ENCODE measurements around the gene GALNT10. TPM values are rescaled to one million over a fixed set of nuclear protein-coding genes. Genes with fewer than 3 reads are reported as not detected.

Gene GALNT10
- total and polyA plus RNA-seq, 10 of the 15 experiments (the other 5 are each of a cell fraction or from before 2014, with no cell fraction given), result 3.9 to 35.4 (median 15.5) TPM

DNA sequence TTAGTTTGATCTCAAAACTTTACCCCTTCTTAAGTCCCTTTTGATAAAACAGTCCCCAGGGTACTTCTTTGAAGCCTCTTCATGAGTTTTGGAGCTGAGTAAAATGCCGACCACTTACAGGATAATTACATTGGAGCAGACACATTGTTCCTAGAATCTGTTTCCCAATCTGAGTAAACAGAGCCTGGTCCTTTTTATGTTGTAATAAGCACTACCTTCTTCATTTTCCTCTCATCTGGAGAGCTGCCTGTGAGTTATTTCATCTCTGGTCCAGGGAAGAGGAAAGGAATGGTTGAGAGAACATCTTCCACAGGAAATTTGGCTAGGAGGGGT is 26.3 kb upstream of the GALNT10 start (continued):
- TF ChIP-seq ASH2L (IDR thresholded peaks at IDR 0.05; ENCODE audit: borderline replicate concordance, low read depth), result no peak

GRCh38 chr5:154165886-154166285 is 24.6 kb upstream of the GALNT10 start:
- WGBS (ENCODE audit: insufficient coverage, insufficient replicate concordance, low lambda C conversion rate, missing lambda C conversion rate), result 85% methylated on average over 10 of the region's 10 CpGs
- Histone ChIP-seq H3K9ac (ENCODE audit: control insufficient read depth, insufficient read depth, low read length) (no peak overlapping the region), H3K27ac (ENCODE audit: control insufficient read depth, insufficient read depth) (no peak overlapping the region), H3K36me3 (ENCODE audit: control insufficient read depth in 2 of 2, insufficient read depth in 2 of 2, low read length in 1 of 2) (no peaks in the 10 kb centered on the region), H3K27me3 (replicated peaks in 1 of 2; ENCODE audit: control insufficient read depth in 2 of 2, insufficient read depth in 2 of 2, low read length in 1 of 2) (peaks cover 3 to 4% of the 10 kb centered on the region in 2 experiments; a peak in 2 of 4 replicates), H4K20me1 (ENCODE audit: control insufficient read depth, insufficient read depth) (no peaks in the 10 kb centered on the region), H3K4me3 (no peak overlapping the region), H3K9me3 (replicated peaks; ENCODE audit: control insufficient read depth, insufficient read depth, low read length) (no peaks in the 10 kb centered on the region), H2AFZ (ENCODE audit: control insufficient read depth, low read depth, low read length) (no peak overlapping the region), H3K79me2 (ENCODE audit: control insufficient read depth, insufficient read depth, low read length) (no peaks in the 10 kb centered on the region), H3K4me1 (ENCODE audit: control insufficient read depth, insufficient read depth, low read length) (no peaks in the 10 kb centered on the region), H3K4me2 (ENCODE audit: control insufficient read depth, insufficient read depth) (no peak overlapping the region)
- SMC1A ChIA-PET (ENCODE audit: uncharacterized antibody, unreplicated experiment), result no interaction called here
- POLR2A ChIA-PET, result no interaction called here
- DNase-seq (ENCODE audit: low read depth, low spot score) (no peak), FAIRE-seq (no peak), ATAC-seq (no peak)
- TF ChIP-seq BMI1 (IDR thresholded peaks at IDR 0.05; ENCODE audit: borderline replicate concordance) (no peak), KDM1A (IDR thresholded peaks at IDR 0.05; ENCODE audit: borderline replicate concordance) (no peak), BCL11A (IDR thresholded peaks at IDR 0.05; ENCODE audit: low read depth, low read length) (no peak), KLF5 (IDR thresholded peaks at IDR 0.05; ENCODE audit: partially characterized antibody) (no peak), FOXK2 (IDR thresholded peaks at IDR 0.05) (no peak), RB1 (IDR thresholded peaks at IDR 0.05; ENCODE audit: borderline replicate concordance) (no peak), IKZF1 (conservative IDR thresholded peaks at IDR 0.05) (no peak), NBN (IDR thresholded peaks at IDR 0.05) (no peak), ZNF384 (IDR thresholded peaks at IDR 0.05; ENCODE audit: borderline replicate concordance, low read depth, low read length) (no peak), NR2C2 (IDR thresholded peaks at IDR 0.05; ENCODE audit: borderline replicate concordance, control insufficient read depth, insufficient read length, low read depth) (no peak), MTA3 (IDR thresholded peaks at IDR 0.05; ENCODE audit: borderline replicate concordance, low read length) (no peak), RAD21 (IDR thresholded peaks at IDR 0.05; ENCODE audit: insufficient read depth, low read depth, low read length) (no peak), YY1 (IDR thresholded peaks at IDR 0.05; ENCODE audit: low read depth, low read length) (no peak)
- TF ChIP-seq, protein P1, sequence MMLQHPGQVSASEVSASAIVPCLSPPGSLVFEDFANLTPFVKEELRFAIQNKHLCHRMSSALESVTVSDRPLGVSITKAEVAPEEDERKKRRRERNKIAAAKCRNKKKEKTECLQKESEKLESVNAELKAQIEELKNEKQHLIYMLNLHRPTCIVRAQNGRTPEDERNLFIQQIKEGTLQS (IDR thresholded peaks at IDR 0.05; ENCODE audit: borderline replicate concordance, extremely low read depth, low read depth, low read length), result no peak
- TF ChIP-seq, protein P2, sequence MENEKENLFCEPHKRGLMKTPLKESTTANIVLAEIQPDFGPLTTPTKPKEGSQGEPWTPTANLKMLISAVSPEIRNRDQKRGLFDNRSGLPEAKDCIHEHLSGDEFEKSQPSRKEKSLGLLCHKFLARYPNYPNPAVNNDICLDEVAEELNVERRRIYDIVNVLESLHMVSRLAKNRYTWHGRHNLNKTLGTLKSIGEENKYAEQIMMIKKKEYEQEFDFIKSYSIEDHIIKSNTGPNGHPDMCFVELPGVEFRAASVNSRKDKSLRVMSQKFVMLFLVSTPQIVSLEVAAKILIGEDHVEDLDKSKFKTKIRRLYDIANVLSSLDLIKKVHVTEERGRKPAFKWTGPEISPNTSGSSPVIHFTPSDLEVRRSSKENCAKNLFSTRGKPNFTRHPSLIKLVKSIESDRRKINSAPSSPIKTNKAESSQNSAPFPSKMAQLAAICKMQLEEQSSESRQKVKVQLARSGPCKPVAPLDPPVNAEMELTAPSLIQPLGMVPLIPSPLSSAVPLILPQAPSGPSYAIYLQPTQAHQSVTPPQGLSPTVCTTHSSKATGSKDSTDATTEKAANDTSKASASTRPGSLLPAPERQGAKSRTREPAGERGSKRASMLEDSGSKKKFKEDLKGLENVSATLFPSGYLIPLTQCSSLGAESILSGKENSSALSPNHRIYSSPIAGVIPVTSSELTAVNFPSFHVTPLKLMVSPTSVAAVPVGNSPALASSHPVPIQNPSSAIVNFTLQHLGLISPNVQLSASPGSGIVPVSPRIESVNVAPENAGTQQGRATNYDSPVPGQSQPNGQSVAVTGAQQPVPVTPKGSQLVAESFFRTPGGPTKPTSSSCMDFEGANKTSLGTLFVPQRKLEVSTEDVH (IDR thresholded peaks at IDR 0.05; ENCODE audit: low read depth, partially characterized antibody), result no peak
- CTCF ChIA-PET, result interaction anchor here (1.2 to 1.9 kb wide), 3 partner anchors 9 to 239 kb away, joined by 3 to 7 read pairs (median 4); no protein-coding TSS in a partner anchor
- intact Hi-C loops (cut with micrococcal nuclease; ENCODE audit: unreplicated experiment), result no loop called here
- in situ Hi-C loops (cut with MboI), result loop anchor here (10.0 kb wide), 1 partner anchor 181 kb away; no protein-coding TSS in a partner anchor
- RAD21 ChIA-PET (ENCODE audit: unreplicated experiment), result no interaction called here
- BruUV-seq (replicated peaks), result no TSS peak
